SU-DHL-6 (cell line): Measurements from ENCODE around the gene LLGL2.

Source experiments
- H2AFZ ChIP-seq: fragments of 200-600 bp; sonication (generic); 2 replicates; pipeline ENCODE4 v1.6.1; 2014; ENCODE audit warnings: low read depth, mild to moderate bottlenecking, moderate library complexity, mixed read lengths, antibody characterized with exemption, low read length; ENCODE audit not compliant: severe bottlenecking
- H3F3A ChIP-seq: fragments of 200-600 bp; shearing (Covaris generic); 2 replicates; pipeline ENCODE4 v1.6.0; 2016; ENCODE audit warnings: antibody characterized with exemption, mild to moderate bottlenecking; ENCODE audit not compliant: insufficient read depth
- H3K27ac ChIP-seq: fragments of 200-600 bp; sonication (generic); 2 replicates; pipeline ENCODE4 v1.5.1; 2016; ENCODE audit warnings: low read depth, mild to moderate bottlenecking, low read length, moderate library complexity, mixed read lengths
- H3K27me3 ChIP-seq: fragments of 200-600 bp; sonication (generic), shearing (Covaris generic); 2 replicates; pipeline ENCODE4 v1.6.0; 2014; ENCODE audit warnings: mild to moderate bottlenecking, low read length
- H3K36me3 ChIP-seq: fragments of 200-600 bp; sonication (generic); 2 replicates; pipeline ENCODE4 v1.6.1; 2014; ENCODE audit warnings: mild to moderate bottlenecking, low read length, mixed read lengths
- H3K4me2 ChIP-seq: fragments of 300-600, 200-600 bp; shearing (Covaris generic), sonication (generic); 2 replicates; pipeline ENCODE4 v1.6.0; 2014; ENCODE audit warnings: low read length, low read depth, mild to moderate bottlenecking; ENCODE audit not compliant: poor library complexity, severe bottlenecking
- H3K4me3 ChIP-seq: fragments of 200-600 bp; sonication (generic); 2 replicates; pipeline ENCODE4 v1.5.1; 2014; ENCODE audit warnings: antibody characterized with exemption, low read length, mild to moderate bottlenecking, mixed read lengths; ENCODE audit not compliant: insufficient read depth, poor library complexity, severe bottlenecking
- H3K79me2 ChIP-seq: fragments of 200-600 bp; sonication (generic); 2 replicates; pipeline ENCODE4 v1.6.1; 2014; ENCODE audit warnings: mild to moderate bottlenecking, low read length, moderate library complexity; ENCODE audit not compliant: insufficient read depth
- H3K9ac ChIP-seq: fragments of 200-600 bp; sonication (generic); 2 replicates; pipeline ENCODE4 v1.7.0; 2014; ENCODE audit warnings: mild to moderate bottlenecking, low read length
- H3K9me2 ChIP-seq: fragments of 200-600 bp; sonication (generic); replicated peaks from 2 replicates; pipeline ENCODE4 v1.6.1; 2014; ENCODE audit warnings: low read length; ENCODE audit not compliant: insufficient read depth
- H3K9me3 ChIP-seq: fragments of 200-600 bp; sonication (generic); 2 replicates; pipeline ENCODE4 v1.6.1; 2014; ENCODE audit warnings: low read length, mixed read lengths; ENCODE audit not compliant: insufficient read depth
- H4K20me1 ChIP-seq: fragments of 200-600 bp; sonication (generic); 2 replicates; pipeline ENCODE4 v1.6.1; 2014; ENCODE audit warnings: low read depth, mild to moderate bottlenecking, antibody characterized with exemption, low read length, moderate library complexity, mixed read lengths
- EZH2phosphoT487 ChIP-seq: fragments of 200-600 bp; sonication (generic), shearing (Covaris generic); conservative IDR thresholded peaks from 2 replicates; pipeline ENCODE4 v1.6.1; 2018; ENCODE audit warnings: mild to moderate bottlenecking, antibody characterized with exemption, low read length, moderate library complexity, mixed read lengths
- TF ChIP-seq, protein P1 (sequence below): fragments of 200-600 bp; sonication (generic); IDR thresholded peaks from one replicate; pipeline ENCODE4 v1.5.1; 2017; ENCODE audit warnings: antibody characterized with exemption, mild to moderate bottlenecking, low read length, moderate library complexity; ENCODE audit not compliant: insufficient read depth, poor library complexity, severe bottlenecking

The LLGL2 gene

GRCh38 chr17:75504347-75505151 is 20.9 kb upstream of the LLGL2 start:
- no peaks in the 10 kb centered on the region for H3F3A ChIP-seq
- H3K27me3 ChIP-seq = no peaks in the 10 kb centered on the region
- H3K9me2 ChIP-seq = no peaks in the 10 kb centered on the region
- no peak overlapping the region for H3K4me2 ChIP-seq
- H3K79me2 ChIP-seq = no peaks in the 10 kb centered on the region
- TF ChIP-seq, protein P1, sequence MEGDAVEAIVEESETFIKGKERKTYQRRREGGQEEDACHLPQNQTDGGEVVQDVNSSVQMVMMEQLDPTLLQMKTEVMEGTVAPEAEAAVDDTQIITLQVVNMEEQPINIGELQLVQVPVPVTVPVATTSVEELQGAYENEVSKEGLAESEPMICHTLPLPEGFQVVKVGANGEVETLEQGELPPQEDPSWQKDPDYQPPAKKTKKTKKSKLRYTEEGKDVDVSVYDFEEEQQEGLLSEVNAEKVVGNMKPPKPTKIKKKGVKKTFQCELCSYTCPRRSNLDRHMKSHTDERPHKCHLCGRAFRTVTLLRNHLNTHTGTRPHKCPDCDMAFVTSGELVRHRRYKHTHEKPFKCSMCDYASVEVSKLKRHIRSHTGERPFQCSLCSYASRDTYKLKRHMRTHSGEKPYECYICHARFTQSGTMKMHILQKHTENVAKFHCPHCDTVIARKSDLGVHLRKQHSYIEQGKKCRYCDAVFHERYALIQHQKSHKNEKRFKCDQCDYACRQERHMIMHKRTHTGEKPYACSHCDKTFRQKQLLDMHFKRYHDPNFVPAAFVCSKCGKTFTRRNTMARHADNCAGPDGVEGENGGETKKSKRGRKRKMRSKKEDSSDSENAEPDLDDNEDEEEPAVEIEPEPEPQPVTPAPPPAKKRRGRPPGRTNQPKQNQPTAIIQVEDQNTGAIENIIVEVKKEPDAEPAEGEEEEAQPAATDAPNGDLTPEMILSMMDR = peak; percentile 84
- TF ChIP-seq EZH2phosphoT487 = no peak
- H3K9me3 ChIP-seq = no peaks in the 10 kb centered on the region
- no peaks in the 10 kb centered on the region for H4K20me1 ChIP-seq
- no peak overlapping the region for H3K4me3 ChIP-seq
- no peak overlapping the region for H2AFZ ChIP-seq
- no peak overlapping the region for H3K9ac ChIP-seq
- H3K36me3 ChIP-seq = no peaks in the 10 kb centered on the region
- H3K27ac ChIP-seq = no peak overlapping the region

DNA sequence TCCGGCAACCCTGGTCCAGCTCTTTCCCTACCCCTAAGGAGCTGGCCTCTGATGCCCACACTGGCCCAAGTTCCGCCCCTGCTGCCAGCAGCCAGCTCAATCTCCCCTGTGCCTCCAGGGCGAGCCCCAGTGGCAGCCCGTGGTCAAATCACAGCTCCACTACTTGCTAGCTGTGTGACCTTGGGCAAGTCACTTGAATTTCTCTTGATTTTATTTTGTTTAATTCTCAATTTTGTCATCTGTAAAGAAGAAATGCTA is 20.4 kb upstream of the LLGL2 start:
- Histone ChIP-seq H3K79me2 (no peaks in the 10 kb centered on the region), H3K27me3 (no peaks in the 10 kb centered on the region), H3F3A (no peaks in the 10 kb centered on the region), H3K4me2 (no peak overlapping the region), H3K27ac (no peak overlapping the region), H3K4me3 (no peak overlapping the region), H2AFZ (no peak overlapping the region), H4K20me1 (no peaks in the 10 kb centered on the region), H3K9me3 (no peaks in the 10 kb centered on the region), H3K9ac (no peak overlapping the region), H3K36me3 (no peaks in the 10 kb centered on the region), H3K9me2 (no peaks in the 10 kb centered on the region)
- TF ChIP-seq EZH2phosphoT487 = no peak
- TF ChIP-seq, protein P1 = no peak

- no peaks in the 10 kb centered on the region for H4K20me1 ChIP-seq
- no peaks in the 10 kb centered on the region for H3K9me3 ChIP-seq
Observed at GRCh38 chr17:75505640-75506039, 19.9 kb upstream of the LLGL2 start.

More at GRCh38 chr17:75505640-75506039, 19.9 kb upstream of the LLGL2 start:
- Histone ChIP-seq H3K9me2 (no peaks in the 10 kb centered on the region), H3K79me2 (no peaks in the 10 kb centered on the region), H3K27ac (no peak overlapping the region), H3K36me3 (no peaks in the 10 kb centered on the region), H2AFZ (no peak overlapping the region), H3K4me3 (no peak overlapping the region), H3F3A (no peaks in the 10 kb centered on the region), H3K27me3 (no peaks in the 10 kb centered on the region), H3K9ac (no peak overlapping the region), H3K4me2 (no peak overlapping the region)
- TF ChIP-seq, protein P1 = no peak
- TF ChIP-seq EZH2phosphoT487 = no peak
